GM23338 (cell line): Measurements from ENCODE around the gene RASGRP4. TPM values are rescaled to one million over a fixed set of nuclear protein-coding genes. Genes with fewer than 3 reads are reported as not detected.
A peak's percentile ranks its signal among the peaks of the same experiment; 100 is the strongest.

Experiments
- ATAC-seq: fragments of 200-7000 bp; cut with Tn5 transposase; 3 replicates; pipeline ENCODE4 v1.9.1; 2020
- DNase-seq: peaks from one replicate; pipeline ENCODE4 v3.0.0-alpha.2; 2015; ENCODE audit warnings: low spot score
- H2AFZ ChIP-seq: fragments of 200-600 bp; sonication (generic); 2 replicates; pipeline ENCODE4 v1.8.0; 2016; ENCODE audit warnings: antibody characterized with exemption, mild to moderate bottlenecking, moderate library complexity
- H3F3A ChIP-seq: fragments of 200-600 bp; sonication (generic); replicated peaks from 2 replicates; pipeline ENCODE4 v1.8.0; 2017; ENCODE audit warnings: antibody characterized with exemption, mixed run types, low read depth
- H3K27ac ChIP-seq: fragments of 200-600 bp; sonication (generic); 2 replicates; pipeline ENCODE4 v1.6.1; 2016; ENCODE audit warnings: low read depth
- H3K27me3 ChIP-seq: fragments of 200-600 bp; sonication (generic); 2 replicates; pipeline ENCODE4 v1.8.0; 2016; ENCODE audit warnings: mild to moderate bottlenecking, mixed run types, moderate library complexity; ENCODE audit not compliant: insufficient read depth
- H3K36me3 ChIP-seq: fragments of 200-600 bp; sonication (generic); 2 replicates; pipeline ENCODE4 v1.8.0; 2016; ENCODE audit warnings: mild to moderate bottlenecking; ENCODE audit not compliant: insufficient read depth
- H3K4me1 ChIP-seq: fragments of 200-600 bp; sonication (generic); 2 replicates; pipeline ENCODE4 v1.8.0; 2016; ENCODE audit warnings: mild to moderate bottlenecking, moderate library complexity; ENCODE audit not compliant: insufficient read depth
- H3K4me2 ChIP-seq: fragments of 200-600 bp; sonication (generic); 2 replicates; pipeline ENCODE4 v1.7.1; 2017; ENCODE audit warnings: mixed run types
- H3K4me3 ChIP-seq: fragments of 200-600 bp; sonication (generic); 2 replicates; pipeline ENCODE4 v1.6.1; 2016; ENCODE audit warnings: mixed run types
- H3K79me2 ChIP-seq: fragments of 200-600 bp; sonication (generic); replicated peaks from 2 replicates; pipeline ENCODE4 v1.8.0; 2017; ENCODE audit warnings: mild to moderate bottlenecking; ENCODE audit not compliant: insufficient read depth
- H3K9me2 ChIP-seq: fragments of 200-600 bp; sonication (generic); 2 replicates; pipeline ENCODE4 v1.8.0; 2017; ENCODE audit not compliant: insufficient read depth
- H4K20me1 ChIP-seq: fragments of 200-600 bp; sonication (generic); replicated peaks from 2 replicates; pipeline ENCODE4 v1.8.0; 2017; ENCODE audit warnings: mild to moderate bottlenecking; ENCODE audit not compliant: insufficient read depth
- H3K27ac Mint-ChIP-seq: 2 replicates; pipeline ENCODE4 v1.8.0; 2020; ENCODE audit warnings: inconsistent platforms, mild to moderate bottlenecking, moderate library complexity, mixed read lengths
- H3K27me3 Mint-ChIP-seq: 3 replicates; pipeline ENCODE4 v1.8.0; 2022; ENCODE audit warnings: low read depth, mild to moderate bottlenecking, moderate library complexity, mixed read lengths, inconsistent platforms; ENCODE audit not compliant: insufficient read depth, poor library complexity
- H3K36me3 Mint-ChIP-seq: 3 replicates; pipeline ENCODE4 v1.8.0; 2021; ENCODE audit warnings: low read depth, mild to moderate bottlenecking, inconsistent platforms, moderate library complexity, mixed read lengths
- H3K4me1 Mint-ChIP-seq: 3 replicates; pipeline ENCODE4 v1.8.0; 2020; ENCODE audit warnings: mild to moderate bottlenecking, inconsistent platforms, mixed read lengths
- H3K4me3 Mint-ChIP-seq: 3 replicates; pipeline ENCODE4 v1.8.0; 2021; ENCODE audit warnings: moderate library complexity, mild to moderate bottlenecking, inconsistent platforms, mixed read lengths
- H3K9me3 Mint-ChIP-seq: 3 replicates; pipeline ENCODE4 v1.8.0; 2020; ENCODE audit warnings: moderate library complexity, mild to moderate bottlenecking, inconsistent platforms, mixed read lengths
- CTCF ChIP-seq, 2 experiments: fragments of 200-600 bp in 1 of 2; sonication (generic) in 1 of 2; conservative IDR thresholded peaks; 2 replicates each; pipeline versions ENCODE4 v1.5.1 to v1.6.1; 2016 to 2017; ENCODE audit warnings: antibody characterized with exemption in 2 of 2, low read depth in 2 of 2, mild to moderate bottlenecking in 2 of 2, moderate library complexity in 1 of 2
- EZH2phosphoT487 ChIP-seq: fragments of 200-600 bp; sonication (generic); IDR thresholded peaks from one replicate; pipeline ENCODE4 v1.8.1; 2018; ENCODE audit warnings: antibody characterized with exemption; ENCODE audit not compliant: unreplicated experiment
- JUNB ChIP-seq: IDR thresholded peaks from one replicate; pipeline ENCODE4 v1.6.1; 2016; ENCODE audit warnings: antibody characterized with exemption; ENCODE audit not compliant: unreplicated experiment
- POLR2AphosphoS5 ChIP-seq: IDR thresholded peaks from 2 replicates; pipeline ENCODE4 v1.6.1; 2016; ENCODE audit warnings: antibody characterized with exemption, low read depth
- ZNF114 ChIP-seq: fragments of 250-450 bp; sonication (Bioruptor Pico); IDR thresholded peaks from 2 replicates; pipeline ENCODE4 v1.5.0; 2020; ENCODE audit warnings: mild to moderate bottlenecking, moderate library complexity
- ZNF331 ChIP-seq: fragments of 250-450 bp; sonication (Bioruptor Pico); IDR thresholded peaks from 2 replicates; pipeline ENCODE4 v1.5.0; 2020; ENCODE audit warnings: low read depth, mild to moderate bottlenecking, moderate library complexity
- ZNF462 ChIP-seq: fragments of 250-450 bp; sonication (Bioruptor Pico); IDR thresholded peaks from 2 replicates; pipeline ENCODE4 v1.5.0; 2020; ENCODE audit warnings: mild to moderate bottlenecking, moderate library complexity
- polyA plus RNA-seq: library from polyadenylated mRNA; unstranded; fragments of >200 nt; fragmentation: Nextera tagmentation; extraction: Ambion mirVana; gene quantifications from 2 replicates; pipeline ENCODE4 v1.2.1, GENCODE V29; 2016
- total RNA-seq: library from RNA; depleted of rRNA; stranded (reverse); fragments of >200 nt; shearing (Covaris generic); gene quantifications from 2 replicates; pipeline ENCODE4 v1.2.3, GENCODE V29; 2014
- TF ChIP-seq, protein P1 (sequence below): IDR thresholded peaks from 2 replicates; pipeline ENCODE4 v1.6.1; 2016; ENCODE audit warnings: antibody characterized with exemption

The RASGRP4 gene
- total and polyA plus RNA-seq, 2 experiments from 2014 or later, result 1.6 to 3.6 TPM

GRCh38 chr19:38376576-38376975 is 49.4 kb downstream of the RASGRP4 start:
- no peak overlapping the region for H3K4me2 ChIP-seq

More at GRCh38 chr19:38376576-38376975, 49.4 kb downstream of the RASGRP4 start:
- Histone ChIP-seq H3K27ac (no peak overlapping the region), H3K27me3 (no peaks in the 10 kb centered on the region), H3K9me2 (no peaks in the 10 kb centered on the region), H3F3A (no peaks in the 10 kb centered on the region), H3K4me3 (no peak overlapping the region), H4K20me1 (peaks cover 17% of the 10 kb centered on the region), H3K79me2 (peaks cover 29% of the 10 kb centered on the region), H3K4me1 (peaks cover 10% of the 10 kb centered on the region; the same call in 1 of the 2 replicates), H2AFZ (no peak overlapping the region), H3K36me3 (peaks cover 16% of the 10 kb centered on the region)
- DNase-seq (no peak), ATAC-seq (no peak)
- H3K4me1 Mint-ChIP-seq, result peaks cover 14% of the 10 kb centered on the region
- H3K36me3 Mint-ChIP-seq, result peaks cover 31% of the 10 kb centered on the region
- no peaks in the 10 kb centered on the region; the same call in 2 of the 3 replicates for H3K9me3 Mint-ChIP-seq
- TF ChIP-seq, protein P1, sequence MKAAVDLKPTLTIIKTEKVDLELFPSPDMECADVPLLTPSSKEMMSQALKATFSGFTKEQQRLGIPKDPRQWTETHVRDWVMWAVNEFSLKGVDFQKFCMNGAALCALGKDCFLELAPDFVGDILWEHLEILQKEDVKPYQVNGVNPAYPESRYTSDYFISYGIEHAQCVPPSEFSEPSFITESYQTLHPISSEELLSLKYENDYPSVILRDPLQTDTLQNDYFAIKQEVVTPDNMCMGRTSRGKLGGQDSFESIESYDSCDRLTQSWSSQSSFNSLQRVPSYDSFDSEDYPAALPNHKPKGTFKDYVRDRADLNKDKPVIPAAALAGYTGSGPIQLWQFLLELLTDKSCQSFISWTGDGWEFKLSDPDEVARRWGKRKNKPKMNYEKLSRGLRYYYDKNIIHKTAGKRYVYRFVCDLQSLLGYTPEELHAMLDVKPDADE, result no peak
- no peak for TF ChIP-seq EZH2phosphoT487
- TF ChIP-seq POLR2AphosphoS5, result no peak
- TF ChIP-seq CTCF (conservative IDR thresholded peaks at IDR 0.05; ENCODE audit: low read depth in 2 of 2), result no peak
- no peak for TF ChIP-seq JUNB
- TF ChIP-seq ZNF114 (CRISPR knock-in tag), result no peak
- no peak for TF ChIP-seq ZNF331 (CRISPR knock-in tag)
- no peak for TF ChIP-seq ZNF462 (CRISPR knock-in tag)
- H3K27ac Mint-ChIP-seq, result no peak overlapping the region
- H3K4me3 Mint-ChIP-seq, result peak overlapping the region; percentile 98
- peaks cover 15% of the 10 kb centered on the region for H3K27me3 Mint-ChIP-seq
